HL-60 (cell line): ENCODE results near the gene LGR4.

Experiments used
- DNase-seq, 2 experiments: peaks; one replicate each; pipeline ENCODE4 v3.0.0-alpha.2; 2010 to 2020; ENCODE audit warnings: low read depth in 1 of 2, low spot score in 1 of 2
- H3K27ac ChIP-seq: fragments of 250-450 bp; sonication (Bioruptor Pico); replicated peaks from 2 replicates; pipeline ENCODE4 v1.5.1; 2020; ENCODE audit warnings: mild to moderate bottlenecking, moderate library complexity
- H3K27me3 ChIP-seq: fragments of 250-450 bp; sonication (Bioruptor Pico); 2 replicates; pipeline ENCODE4 v1.5.1; 2021; ENCODE audit warnings: mild to moderate bottlenecking, moderate library complexity; ENCODE audit not compliant: insufficient read depth, poor library complexity, severe bottlenecking
- H3K4me3 ChIP-seq: replicated peaks from 2 replicates; pipeline ENCODE4 v1.5.1; 2011; ENCODE audit warnings: mild to moderate bottlenecking, control low read depth, low read length; ENCODE audit not compliant: insufficient read depth
- CTCF ChIP-seq: IDR thresholded peaks from one replicate; pipeline ENCODE4 v1.5.1; 2011; ENCODE audit warnings: low read length, control low read depth, inconsistent platforms; ENCODE audit not compliant: insufficient read depth
- GABPA ChIP-seq: IDR thresholded peaks from 2 replicates; pipeline ENCODE4 v1.6.1; 2012; ENCODE audit warnings: low read depth
- POLR2AphosphoS5 ChIP-seq: IDR thresholded peaks from 2 replicates; pipeline ENCODE4 v1.6.1; 2012; ENCODE audit warnings: low read depth
- REST ChIP-seq: IDR thresholded peaks from 2 replicates; pipeline ENCODE4 v1.6.1; 2012; ENCODE audit warnings: low read depth; ENCODE audit not compliant: insufficient replicate concordance
- SPI1 ChIP-seq: IDR thresholded peaks from 2 replicates; pipeline ENCODE4 v1.6.1; 2012; ENCODE audit warnings: low read depth, mild to moderate bottlenecking, borderline replicate concordance

The LGR4 gene

GRCh38 chr11:27416568-27417176 is 55.9 kb downstream of the LGR4 start:
- no peaks in the 10 kb centered on the region for H3K27me3 ChIP-seq
- H3K27ac ChIP-seq: no peak overlapping the region
- TF ChIP-seq CTCF: no peak
- no peak for TF ChIP-seq POLR2AphosphoS5
- no peak for TF ChIP-seq SPI1
- TF ChIP-seq GABPA: no peak
- no peak for TF ChIP-seq REST
- H3K4me3 ChIP-seq: no peak overlapping the region
- no peak for DNase-seq

- H3K27me3 ChIP-seq: no peaks in the 10 kb centered on the region
- DNase-seq: no peak
- H3K4me3 ChIP-seq: no peak overlapping the region
- H3K27ac ChIP-seq: no peak overlapping the region
- no peak for TF ChIP-seq SPI1
- TF ChIP-seq CTCF: no peak
- TF ChIP-seq POLR2AphosphoS5: no peak
- no peak for TF ChIP-seq REST
- no peak for TF ChIP-seq GABPA
Observed at GRCh38 chr11:27414644-27415043, 57.9 kb downstream of the LGR4 start.

- no peak overlapping the region for H3K4me3 ChIP-seq
- TF ChIP-seq CTCF: no peak
- TF ChIP-seq POLR2AphosphoS5: no peak
- no peak for TF ChIP-seq SPI1
- TF ChIP-seq REST: no peak
- no peak for TF ChIP-seq GABPA
- DNase-seq: no peak
- H3K27me3 ChIP-seq: no peaks in the 10 kb centered on the region
- H3K27ac ChIP-seq: no peak overlapping the region
Observed at GRCh38 chr11:27413218-27413617, 59.4 kb downstream of the LGR4 start.
